ENCODE measurements around the gene MEX3D. TPM values are rescaled to one million over a fixed set of nuclear protein-coding genes. Genes with fewer than 3 reads are reported as not detected.

MEX3D gene
- total and polyA plus RNA-seq, 2 of the 4 experiments (the other 2 are of a cell fraction) = 9.1 to 9.6 TPM

GRCh38 chr19:1512671-1513498, 55.2 kb downstream of the MEX3D start, which contains the start of gene ADAMTSL5:
TSS of gene ADAMTSL5 (minus strand) at chr19:1513019. CDS start at chr19:1510943, 2,076 bp downstream.
- peak within 1 kb of the TSS; percentile 92 to 96 for H4K8ac ChIP-seq (ENCODE audit: low read depth in 2 of 2, low read length in 2 of 2)
- peaks cover 5% of the 10 kb centered on the region; the same call in 1 of the 2 replicates for H3K36me3 ChIP-seq (ENCODE audit: control insufficient read depth, insufficient read depth, low read length)
- peak within 1 kb of the TSS; percentile 64; the same call in 1 of the 2 replicates for H4K91ac ChIP-seq (ENCODE audit: insufficient read depth, low read depth, low read length)
- no peaks in the 10 kb centered on the region for H3K27me3 ChIP-seq (ENCODE audit: control insufficient read depth, insufficient read depth, low read length)
- H3K4me2 ChIP-seq (ENCODE audit: low read depth, low read length) = peak within 1 kb of the TSS; percentile 96
- peak within 1 kb of the TSS; percentile 98 for H3K4me3 ChIP-seq (ENCODE audit: insufficient read depth, low read depth, low read length)
- H2BK20ac ChIP-seq (ENCODE audit: low read depth, low read length) = no peak within 1 kb of the TSS
- H2BK120ac ChIP-seq (ENCODE audit: low read depth, low read length) = peak within 1 kb of the TSS; percentile 19
- TF ChIP-seq RAD21 (IDR thresholded peaks at IDR 0.05; ENCODE audit: low read length) (no peak; the same call in 1 of the 2 replicates), CTCF (conservative IDR thresholded peaks at IDR 0.05; ENCODE audit: low read depth, low read length) (peak; percentile 39)
- H3K18ac ChIP-seq (ENCODE audit: low read depth, low read length) = peak within 1 kb of the TSS; percentile 95
- intact Hi-C loops (cut with micrococcal nuclease) = no loop called here
- H2AFZ ChIP-seq (replicated peaks; ENCODE audit: low read length, poor library complexity) = peak within 1 kb of the TSS; percentile 90
- H4K20me1 ChIP-seq (ENCODE audit: insufficient read depth, low read length) = peaks cover 6% of the 10 kb centered on the region; the same call in 1 of the 2 replicates
- H3K4me1 ChIP-seq (ENCODE audit: control insufficient read depth, insufficient read depth, low read length) = peaks cover 4% of the 10 kb centered on the region; the same call in 1 of the 2 replicates
- 1% methylated on average over 39 of the region's 78 CpGs; no CpG with 5 or more reads in 1 of the 2 experiments for WGBS, 2 experiments (ENCODE audit: extremely low coverage in 2 of 2, insufficient read length in 1 of 2)
- no peaks in the 10 kb centered on the region for H3K9me1 ChIP-seq (ENCODE audit: insufficient read depth, low read length)
- H2AK9ac ChIP-seq (replicated peaks; ENCODE audit: low read depth, low read length, poor library complexity) = peak within 1 kb of the TSS; percentile 91
- BruUV-seq (replicated peaks) = no TSS peak
- H3K56ac ChIP-seq (ENCODE audit: extremely low read depth, insufficient read depth, low read length) = peak within 1 kb of the TSS; percentile 41
- H2AK5ac ChIP-seq (ENCODE audit: low read depth, low read length) = peak within 1 kb of the TSS; percentile 84
- ATAC-seq (ENCODE audit: low read depth) (peak; percentile 73), DNase-seq (peak; percentile 28)
- peak within 1 kb of the TSS; percentile 29; the same call in 1 of the 2 replicates for H3K14ac ChIP-seq (replicated peaks; ENCODE audit: low read depth, low read length)
- peak within 1 kb of the TSS; percentile 77 for H2BK5ac ChIP-seq (ENCODE audit: low read depth, low read length, poor library complexity, severe bottlenecking)
- dilution Hi-C loops (cut with HindIII; ENCODE audit: low sequenced_read_pairs, unreplicated experiment) = no loop called here
- peak within 1 kb of the TSS; percentile 83 for H3K27ac ChIP-seq (ENCODE audit: insufficient read depth, low read length)
- H3K9me3 ChIP-seq (ENCODE audit: control insufficient read depth, insufficient read depth, low read length) = peaks cover 2% of the 10 kb centered on the region; the same call in 1 of the 2 replicates
- CTCF ChIA-PET = no interaction called here
- in situ Hi-C loops (cut with MboI; ENCODE audit: low sequenced_read_pairs) = no loop called here
- peak within 1 kb of the TSS; percentile 94 for H4K5ac ChIP-seq (ENCODE audit: low read depth, low read length)
- H2BK15ac ChIP-seq (ENCODE audit: low read depth, low read length) = no peak within 1 kb of the TSS
- POLR2A ChIA-PET (ENCODE audit: unreplicated experiment) = no interaction called here
- peaks cover 4 to 15% of the 10 kb centered on the region in 2 experiments; a peak in 1 of 4 replicates for H3K79me1 ChIP-seq (ENCODE audit: low read depth in 1 of 2, low read length in 2 of 2)
- peak within 1 kb of the TSS; percentile 82 for H3K4ac ChIP-seq (ENCODE audit: low read depth, low read length)
- H3K9ac ChIP-seq (ENCODE audit: low read depth, low read length) = peak within 1 kb of the TSS; percentile 98
- no peak within 1 kb of the TSS for H3K23ac ChIP-seq (ENCODE audit: low read depth, low read length)

Data from IMR-90 (cell line).